ENCODE results near the gene TMCO4.
A peak's percentile ranks its signal among the peaks of the same experiment; 100 is the strongest.

The TMCO4 gene

DNA sequence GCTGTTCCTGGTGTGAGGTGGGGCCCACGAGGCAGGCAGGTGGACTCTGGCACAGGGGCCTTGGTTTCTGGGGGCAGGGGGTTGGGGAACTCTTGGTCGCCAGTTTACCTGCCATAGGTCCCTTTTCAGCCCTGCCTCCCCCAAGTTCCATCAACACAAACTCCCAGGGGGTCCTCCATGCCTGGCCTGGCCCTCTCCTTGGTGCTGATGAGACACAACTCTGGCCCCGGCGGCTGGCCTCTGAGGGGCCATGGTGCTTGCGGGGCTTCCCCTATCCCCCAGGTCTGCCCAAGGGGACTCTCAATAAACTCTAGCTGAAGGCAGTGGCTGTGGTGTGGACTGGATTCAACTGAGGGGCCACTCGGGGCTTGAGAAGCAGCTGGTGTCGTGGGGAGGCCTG lies 119.1 kb downstream of the TMCO4 start:
- no peak for DNase-seq

DNA sequence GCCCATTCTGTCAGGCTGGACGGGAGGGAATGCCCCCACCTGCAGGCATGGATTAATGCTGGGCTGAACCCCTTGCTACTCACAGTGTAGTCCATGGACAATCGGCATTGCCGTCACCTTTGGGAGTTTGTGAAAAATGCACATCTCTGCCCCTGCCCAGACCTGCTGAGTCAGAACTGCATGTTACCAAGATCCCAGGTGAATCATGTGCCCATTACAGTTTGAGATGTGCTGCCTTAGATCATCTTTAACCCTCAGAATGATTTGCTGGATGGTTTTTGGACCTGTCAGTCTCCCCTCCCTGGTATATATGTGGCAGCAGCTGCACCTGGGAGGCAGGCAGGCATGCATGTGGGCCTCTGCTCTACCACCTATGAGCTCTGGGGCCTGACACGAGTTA lies 120.0 kb downstream of the TMCO4 start:
- no peak for DNase-seq

DNA sequence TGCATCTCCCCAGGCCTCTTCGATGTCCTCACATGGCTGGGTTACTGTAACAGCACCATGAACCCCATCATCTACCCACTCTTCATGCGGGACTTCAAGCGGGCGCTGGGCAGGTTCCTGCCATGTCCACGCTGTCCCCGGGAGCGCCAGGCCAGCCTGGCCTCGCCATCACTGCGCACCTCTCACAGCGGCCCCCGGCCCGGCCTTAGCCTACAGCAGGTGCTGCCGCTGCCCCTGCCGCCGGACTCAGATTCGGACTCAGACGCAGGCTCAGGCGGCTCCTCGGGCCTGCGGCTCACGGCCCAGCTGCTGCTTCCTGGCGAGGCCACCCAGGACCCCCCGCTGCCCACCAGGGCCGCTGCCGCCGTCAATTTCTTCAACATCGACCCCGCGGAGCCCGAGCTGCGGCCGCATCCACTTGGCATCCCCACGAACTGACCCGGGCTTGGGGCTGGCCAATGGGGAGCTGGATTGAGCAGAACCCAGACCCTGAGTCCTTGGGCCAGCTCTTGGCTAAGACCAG lies 120.7 kb downstream of the TMCO4 start:
- DNase-seq = no peak

DNA sequence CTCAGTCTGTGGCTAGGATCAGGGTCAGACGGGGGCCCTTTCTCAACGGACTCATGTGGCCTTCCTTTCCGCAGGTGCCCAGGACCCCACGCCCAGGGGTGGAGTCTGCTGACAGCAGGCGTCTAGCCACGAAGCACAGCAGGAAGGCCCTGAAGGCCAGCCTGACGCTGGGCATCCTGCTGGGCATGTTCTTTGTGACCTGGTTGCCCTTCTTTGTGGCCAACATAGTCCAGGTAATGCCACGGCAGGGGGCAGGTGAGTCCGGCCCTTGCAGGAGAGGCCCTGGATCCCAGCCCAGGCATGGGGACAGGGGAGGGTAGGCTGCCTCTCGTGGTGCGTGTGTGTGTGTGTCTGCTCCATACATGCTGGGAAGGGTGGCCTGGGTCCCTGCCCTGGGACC lies 121.2 kb downstream of the TMCO4 start:
- no peak for DNase-seq

DNA sequence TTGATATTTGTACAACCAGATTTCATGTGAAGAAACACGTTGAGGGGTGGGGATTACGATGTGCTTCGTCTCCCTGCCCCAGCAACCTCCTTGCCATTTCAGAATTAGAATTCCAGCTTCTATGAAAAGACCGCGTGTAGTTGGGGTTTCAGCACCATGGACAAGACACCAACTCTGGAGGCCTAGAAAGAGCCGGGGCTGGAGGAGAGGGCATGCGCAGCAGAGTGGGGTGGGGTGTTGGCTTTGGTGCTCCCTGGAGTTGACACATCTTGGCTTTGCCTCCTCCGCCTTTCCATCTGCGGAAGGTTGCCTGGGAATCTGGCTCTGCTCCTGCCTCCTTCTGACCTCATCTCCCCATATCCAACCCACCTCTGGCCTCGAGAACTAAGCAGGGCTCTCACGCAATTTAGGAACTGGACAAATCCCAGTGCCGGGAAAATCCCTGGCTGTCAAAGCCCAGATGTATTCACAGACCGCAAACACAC lies 123.2 kb downstream of the TMCO4 start:
- DNase-seq = no peak

DNA sequence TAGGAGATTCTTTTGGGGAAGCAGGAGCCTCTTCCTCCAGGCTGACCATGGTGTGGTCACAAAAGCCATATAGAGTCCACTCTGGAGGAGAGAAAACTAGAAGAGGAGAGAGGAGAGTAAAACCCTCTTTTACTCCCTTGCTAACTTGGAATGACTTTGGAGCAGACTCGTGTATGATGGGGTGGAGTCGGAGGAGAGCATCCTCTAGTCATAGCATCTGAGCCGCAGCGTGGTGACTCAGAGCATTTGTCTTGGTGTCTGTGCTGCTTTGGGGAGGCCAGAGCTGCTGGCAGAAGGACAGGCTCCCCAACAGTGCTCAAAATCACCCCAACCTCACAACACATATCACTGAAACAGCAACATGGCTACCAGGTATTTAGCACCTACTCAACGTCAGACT lies 123.9 kb downstream of the TMCO4 start:
- DNase-seq = no peak

DNA sequence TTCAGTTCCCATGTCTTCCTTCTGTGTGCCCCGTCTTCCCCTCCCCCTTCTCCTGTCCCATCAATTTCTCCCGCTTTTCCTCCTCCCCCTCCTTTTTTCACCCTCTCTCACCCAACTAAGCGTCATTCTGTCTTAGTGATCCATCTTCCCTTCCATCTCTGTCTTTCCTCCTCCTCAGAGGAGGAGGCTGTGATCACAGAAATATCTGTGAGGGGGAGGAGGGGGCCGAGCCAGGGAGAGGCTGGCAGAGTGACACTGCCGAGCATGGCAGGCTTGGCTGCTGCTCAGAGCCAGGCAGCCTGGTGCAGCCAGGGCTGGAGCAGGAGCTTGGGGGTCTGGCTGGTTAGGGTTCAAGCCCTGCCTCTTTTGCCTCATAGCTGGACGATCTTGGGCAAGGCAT lies 127.5 kb downstream of the TMCO4 start:
- DNase-seq = no peak

DNA sequence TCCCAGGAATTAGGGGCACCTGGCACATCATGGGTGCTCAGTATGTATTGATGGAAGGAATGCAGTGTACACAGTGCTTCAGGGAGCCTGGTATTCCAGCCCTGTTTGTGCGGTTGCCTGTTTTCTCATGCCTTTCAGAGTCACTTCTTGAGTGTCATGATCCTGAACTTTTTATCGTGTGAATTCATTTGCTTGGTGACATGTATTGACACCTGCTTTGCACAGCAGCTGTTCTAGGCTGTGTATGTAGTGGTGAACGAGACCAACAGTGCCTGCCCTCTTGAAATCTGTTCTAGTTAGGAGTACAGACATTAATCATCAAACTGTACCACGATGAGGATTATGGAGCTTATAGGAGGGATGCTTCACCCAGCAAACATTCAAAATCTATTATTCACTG lies 128.9 kb downstream of the TMCO4 start:
- DNase-seq = no peak

DNA sequence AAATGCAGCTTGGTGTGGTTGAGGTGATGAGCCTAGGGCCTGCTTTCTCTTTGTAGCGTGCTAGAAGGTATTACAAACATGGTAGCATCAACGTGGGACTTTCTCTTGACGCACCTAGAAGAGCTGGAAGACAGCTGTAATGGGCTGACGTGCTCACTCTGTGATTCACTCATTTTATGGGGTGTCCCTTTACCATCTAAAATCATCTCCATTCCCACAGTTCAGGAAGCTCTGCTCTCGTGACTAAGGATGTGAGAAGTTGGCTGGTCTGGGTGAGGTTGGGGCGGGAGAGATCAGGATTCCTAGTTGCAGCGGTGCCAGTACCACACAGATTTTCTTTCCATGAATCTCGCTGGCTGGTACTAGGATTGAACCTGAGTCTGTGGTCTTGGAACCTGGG lies 130.8 kb downstream of the TMCO4 start:
- DNase-seq = no peak

DNA sequence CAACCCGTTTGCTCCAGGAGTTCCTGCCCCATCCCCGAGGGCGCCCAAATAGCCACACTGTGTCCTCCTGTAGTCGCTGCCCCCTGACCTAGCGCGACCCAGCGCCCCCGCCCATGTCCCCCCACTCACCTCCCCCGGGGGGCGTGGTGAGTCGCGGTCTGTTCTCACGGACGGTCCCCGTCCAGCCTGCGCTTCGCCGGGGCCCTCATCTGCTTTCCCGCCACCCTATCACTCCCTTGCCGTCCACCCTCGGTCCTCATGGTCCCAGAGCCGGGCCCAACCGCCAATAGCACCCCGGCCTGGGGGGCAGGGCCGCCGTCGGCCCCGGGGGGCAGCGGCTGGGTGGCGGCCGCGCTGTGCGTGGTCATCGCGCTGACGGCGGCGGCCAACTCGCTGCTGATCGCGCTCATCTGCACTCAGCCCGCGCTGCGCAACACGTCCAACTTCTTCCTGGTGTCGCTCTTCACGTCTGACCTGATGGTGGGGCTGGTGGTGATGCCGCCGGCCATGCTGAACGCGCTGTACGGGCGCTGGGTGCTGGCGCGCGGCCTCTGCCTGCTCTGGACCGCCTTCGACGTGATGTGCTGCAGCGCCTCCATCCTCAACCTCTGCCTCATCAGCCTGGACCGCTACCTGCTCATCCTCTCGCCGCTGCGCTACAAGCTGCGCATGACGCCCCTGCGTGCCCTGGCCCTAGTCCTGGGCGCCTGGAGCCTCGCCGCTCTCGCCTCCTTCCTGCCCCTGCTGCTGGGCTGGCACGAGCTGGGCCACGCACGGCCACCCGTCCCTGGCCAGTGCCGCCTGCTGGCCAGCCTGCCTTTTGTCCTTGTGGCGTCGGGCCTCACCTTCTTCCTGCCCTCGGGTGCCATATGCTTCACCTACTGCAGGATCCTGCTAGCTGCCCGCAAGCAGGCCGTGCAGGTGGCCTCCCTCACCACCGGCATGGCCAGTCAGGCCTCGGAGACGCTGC lies 133.9 kb downstream of the TMCO4 start:
- DNase-seq = no peak

DNA sequence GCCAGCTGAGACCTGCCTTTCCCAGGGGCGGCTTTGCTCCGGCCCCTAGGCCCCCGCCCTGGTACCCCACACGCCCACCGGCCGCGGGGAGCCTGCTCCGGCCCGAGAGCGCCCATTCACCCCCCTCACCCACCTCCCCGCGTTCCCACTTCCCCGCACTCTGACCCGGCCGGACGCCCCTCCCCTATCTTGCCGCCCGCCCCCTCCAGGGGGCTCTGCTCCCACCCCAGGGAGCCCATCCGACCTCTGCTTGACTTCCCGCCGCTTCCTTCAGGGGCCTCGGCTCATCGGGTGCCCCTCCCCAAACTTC lies 134.6 kb downstream of the TMCO4 start:
- no peak for DNase-seq

DNA sequence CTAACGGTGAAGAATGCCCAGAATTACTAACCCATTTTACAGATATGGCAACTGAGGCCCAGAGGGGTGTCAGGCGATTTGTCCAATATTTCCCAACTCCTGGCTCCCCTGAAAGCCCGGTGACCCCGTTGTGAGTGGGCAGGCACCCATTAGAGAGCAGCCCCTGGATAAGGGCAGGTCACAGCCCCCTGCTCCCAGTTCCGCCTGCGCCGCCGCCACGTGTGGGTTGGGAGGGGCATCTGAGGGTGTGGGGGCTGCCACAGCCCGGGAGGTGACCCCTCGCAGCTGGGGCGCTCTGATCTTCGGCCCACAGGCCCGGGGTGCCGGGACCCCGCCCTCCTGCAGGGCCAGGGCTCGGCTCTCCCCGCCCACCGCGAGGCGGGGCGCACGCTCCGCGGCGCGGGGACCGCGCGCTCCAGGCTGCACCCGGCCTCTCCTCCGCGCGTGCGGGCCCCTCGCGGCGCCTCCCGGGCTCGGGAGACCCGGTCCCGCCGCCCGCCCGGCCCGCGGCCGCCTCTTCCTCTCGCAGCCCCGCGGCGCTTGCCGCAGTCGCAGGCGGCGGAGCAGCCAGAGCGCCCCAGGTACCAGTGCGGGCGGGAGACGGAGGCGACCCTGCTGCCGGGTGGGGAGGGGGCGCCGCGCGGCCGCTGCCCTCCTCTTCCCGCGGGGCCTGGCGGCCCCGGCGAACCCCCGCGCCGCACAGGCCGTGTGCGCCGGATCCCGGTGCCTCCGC lies 135.1 kb downstream of the TMCO4 start, which contains the start of gene HTR6:
HTR6 (plus strand) TSS at position 423 of the 733 bp plus-strand sequence. CDS start 879 bp downstream, outside the sequence.
- peak; percentile 30 for DNase-seq

DNA sequence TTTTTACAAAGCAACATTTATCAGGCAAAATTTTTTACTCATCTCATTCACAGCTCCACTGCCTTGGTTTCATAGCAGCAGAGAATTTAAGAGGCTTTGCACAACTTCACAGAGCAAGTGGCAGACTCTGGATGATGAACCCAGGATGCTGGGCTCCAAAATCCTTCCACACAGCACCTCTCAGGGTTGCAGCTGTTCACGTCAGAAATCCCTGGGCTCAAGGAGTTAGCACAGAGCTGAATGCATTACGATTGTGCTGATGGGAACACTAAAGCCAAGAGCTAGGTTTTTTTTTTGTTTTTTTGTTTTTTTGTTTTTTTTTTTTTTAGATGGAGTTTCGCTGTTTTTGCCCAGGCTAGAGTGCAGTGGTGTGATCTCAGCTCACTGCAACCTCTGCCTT lies 137.4 kb downstream of the TMCO4 start:
- DNase-seq = no peak

DNA sequence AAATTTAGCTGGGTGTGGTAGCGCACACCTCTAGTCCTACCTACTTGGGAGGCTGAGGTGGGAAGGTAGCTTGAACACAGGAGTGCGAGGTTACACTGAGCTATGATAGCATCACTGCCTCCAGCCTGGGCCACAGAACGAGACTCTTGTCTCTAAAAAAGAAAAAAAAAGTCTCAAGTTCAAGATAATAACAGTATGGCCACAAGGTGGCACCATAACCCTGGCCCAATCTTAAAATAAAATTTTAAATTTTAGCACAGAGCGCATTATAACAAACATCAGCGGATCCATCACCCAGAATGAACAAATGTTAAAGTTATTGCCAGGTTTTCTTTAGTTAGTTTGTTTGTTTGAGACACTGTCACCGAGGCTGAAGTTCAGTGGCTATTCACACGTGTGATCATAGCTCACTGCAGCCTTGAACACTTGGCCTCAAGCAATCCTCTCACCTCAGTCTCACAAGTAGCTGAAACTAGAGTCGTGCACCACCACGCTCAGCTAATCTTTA lies 137.9 kb downstream of the TMCO4 start:
- DNase-seq = peak; percentile 46

DNA sequence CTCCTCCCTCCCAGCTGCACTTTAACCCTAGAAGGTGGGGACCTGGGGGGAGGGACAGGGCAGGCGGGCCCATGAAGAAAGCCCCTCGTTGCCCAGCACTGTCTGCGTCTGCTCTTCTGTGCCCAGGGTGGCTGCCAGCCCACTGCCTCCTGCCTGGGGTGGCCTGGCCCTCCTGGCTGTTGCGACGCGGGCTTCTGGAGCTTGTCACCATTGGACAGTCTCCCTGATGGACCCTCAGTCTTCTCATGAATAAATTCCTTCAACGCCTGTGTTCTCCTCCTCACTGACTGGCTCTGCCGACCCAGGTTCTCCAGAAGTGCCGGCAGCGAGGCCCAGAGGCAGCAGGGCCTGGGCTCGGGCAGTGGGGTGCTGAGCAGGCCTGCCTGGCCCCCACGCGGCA lies 141.5 kb downstream of the TMCO4 start:
- no peak for DNase-seq

DNA sequence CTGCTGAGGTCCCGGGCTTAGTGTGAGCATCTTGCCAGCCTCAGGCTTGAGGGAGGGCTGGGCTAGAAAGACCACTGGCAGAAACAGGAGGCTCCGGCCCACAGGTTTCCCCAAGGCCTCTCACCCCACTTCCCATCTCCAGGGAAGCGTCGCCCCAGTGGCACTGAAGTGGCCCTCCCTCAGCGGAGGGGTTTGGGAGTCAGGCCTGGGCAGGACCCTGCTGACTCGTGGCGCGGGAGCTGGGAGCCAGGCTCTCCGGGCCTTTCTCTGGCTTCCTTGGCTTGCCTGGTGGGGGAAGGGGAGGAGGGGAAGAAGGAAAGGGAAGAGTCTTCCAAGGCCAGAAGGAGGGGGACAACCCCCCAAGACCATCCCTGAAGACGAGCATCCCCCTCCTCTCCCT lies 142.2 kb downstream of the TMCO4 start:
- no peak for DNase-seq

DNA sequence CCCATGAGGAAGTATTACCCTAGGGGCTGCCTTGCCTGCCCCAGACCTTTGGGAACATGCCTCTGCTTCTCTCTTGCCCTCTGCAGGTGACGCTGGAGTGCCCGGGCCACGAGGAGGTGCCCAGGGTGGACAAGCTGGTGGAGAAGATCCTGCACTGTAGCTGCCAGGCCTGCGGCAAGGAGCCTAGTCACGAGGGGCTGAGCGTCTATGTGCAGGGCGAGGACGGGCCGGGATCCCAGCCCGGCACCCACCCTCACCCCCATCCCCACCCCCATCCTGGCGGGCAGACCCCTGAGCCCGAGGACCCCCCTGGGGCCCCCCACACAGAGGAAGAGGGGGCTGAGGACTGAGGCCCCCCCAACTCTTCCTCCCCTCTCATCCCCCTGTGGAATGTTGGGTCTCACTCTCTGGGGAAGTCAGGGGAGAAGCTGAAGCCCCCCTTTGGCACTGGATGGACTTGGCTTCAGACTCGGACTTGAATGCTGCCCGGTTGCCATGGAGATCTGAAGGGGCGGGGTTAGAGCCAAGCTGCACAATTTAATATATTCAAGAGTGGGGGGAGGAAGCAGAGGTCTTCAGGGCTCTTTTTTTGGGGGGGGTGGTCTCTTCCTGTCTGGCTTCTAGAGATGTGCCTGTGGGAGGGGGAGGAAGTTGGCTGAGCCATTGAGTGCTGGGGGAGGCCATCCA lies 142.8 kb downstream of the TMCO4 start:
- DNase-seq = no peak

DNA sequence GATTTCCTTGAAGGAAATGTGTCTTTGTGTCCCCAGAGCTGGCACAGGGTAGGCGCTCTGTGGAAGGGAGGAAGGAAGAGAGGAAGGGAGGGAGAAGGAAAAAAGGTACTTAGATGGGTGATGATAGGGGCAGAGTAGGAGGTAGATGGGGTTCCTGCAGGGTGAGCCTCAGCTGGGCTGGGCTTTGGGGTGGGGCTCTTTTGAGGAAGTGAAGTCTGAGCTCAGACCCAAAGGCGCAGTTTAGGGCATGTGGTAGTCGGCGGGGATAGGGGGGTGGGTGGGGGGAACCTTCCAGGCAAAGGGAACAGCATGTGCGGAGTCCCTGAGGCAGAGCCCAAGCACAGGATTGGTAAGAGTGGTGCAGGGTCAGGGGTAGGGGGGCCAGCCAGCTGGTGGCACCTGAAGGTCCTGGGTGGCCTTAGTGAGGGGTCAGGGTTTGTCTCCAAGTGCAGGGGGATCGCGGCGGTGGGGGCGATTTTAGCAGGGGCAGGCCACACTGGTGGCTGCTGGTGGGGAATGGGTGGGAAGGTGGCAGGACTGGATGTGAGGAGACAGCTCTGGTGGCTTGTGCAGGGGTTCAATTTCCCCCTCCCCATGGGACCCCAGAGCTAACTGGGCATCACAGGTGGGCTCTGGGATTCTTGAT lies 143.5 kb downstream of the TMCO4 start:
- DNase-seq = no peak

DNA sequence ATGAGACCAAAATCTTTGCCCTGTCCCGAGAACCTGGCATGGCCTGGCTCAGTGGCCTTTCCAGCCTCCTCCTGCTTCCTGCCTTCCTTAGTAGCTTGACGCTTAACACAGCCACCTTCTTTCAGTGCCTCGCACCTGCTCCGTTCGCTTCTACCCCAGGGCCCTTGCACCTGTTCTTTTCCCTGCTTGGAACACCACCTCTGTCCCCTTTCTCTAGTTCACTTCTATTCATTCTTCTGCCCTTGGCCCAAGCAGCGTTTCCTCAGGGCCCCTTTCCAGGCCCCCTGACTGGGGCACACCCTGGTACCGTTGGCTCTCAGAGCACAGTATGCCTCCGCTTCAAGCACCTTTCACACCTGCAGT lies 144.0 kb downstream of the TMCO4 start:
- DNase-seq = no peak

DNA sequence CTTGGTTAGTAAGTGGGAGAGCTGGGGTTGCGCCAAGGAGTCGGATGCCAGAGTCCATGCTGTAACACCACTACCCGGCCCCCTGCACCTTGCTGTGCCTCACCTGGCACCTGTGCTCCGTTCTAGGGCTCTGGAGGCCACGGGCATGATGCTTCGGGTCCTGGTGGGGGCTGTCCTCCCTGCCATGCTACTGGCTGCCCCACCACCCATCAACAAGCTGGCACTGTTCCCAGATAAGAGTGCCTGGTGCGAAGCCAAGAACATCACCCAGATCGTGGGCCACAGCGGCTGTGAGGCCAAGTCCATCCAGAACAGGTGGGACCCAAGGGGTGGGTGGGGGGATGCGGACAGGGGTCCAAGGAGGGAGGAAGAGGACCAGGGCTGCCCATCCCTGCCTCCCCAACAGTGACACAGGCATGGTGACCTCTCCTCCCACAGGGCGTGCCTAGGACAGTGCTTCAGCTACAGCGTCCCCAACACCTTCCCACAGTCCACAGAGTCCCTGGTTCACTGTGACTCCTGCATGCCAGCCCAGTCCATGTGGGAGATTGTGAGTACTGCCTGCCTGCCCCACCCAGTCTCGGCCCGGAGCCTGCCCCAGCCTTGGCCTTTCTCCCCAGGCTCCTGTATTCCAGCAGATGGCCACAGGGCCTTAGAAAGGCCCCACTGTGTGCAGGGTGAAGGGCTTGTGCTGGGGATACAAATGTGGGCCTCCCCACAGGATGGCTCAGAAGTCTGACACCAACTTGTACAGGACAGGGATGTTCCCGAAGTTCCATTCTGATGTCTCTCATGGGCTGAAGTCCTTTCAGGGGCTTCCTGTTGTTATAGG lies 144.6 kb downstream of the TMCO4 start:
- DNase-seq = no peak

DNA sequence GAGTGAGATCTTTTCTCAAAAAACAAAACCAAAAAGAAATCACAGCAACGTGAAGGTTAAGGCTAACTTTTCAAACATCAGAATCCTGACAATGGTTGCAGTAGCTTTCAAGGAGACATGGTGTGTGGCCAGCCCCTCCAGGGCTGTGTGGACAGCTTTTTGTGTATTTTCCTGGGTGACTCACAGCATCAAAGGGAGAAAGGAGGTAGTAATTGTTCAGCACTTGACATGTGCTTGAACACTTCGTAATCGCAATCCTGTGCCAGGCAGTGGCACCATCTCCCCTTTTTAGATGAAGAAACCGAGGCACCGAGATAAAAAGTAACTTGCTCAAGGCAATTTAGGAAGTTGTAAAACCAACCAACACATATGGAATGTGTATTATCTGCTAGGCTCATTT lies 145.3 kb downstream of the TMCO4 start:
- DNase-seq = no peak
